ENCODE data around the gene COPG2. TPM values are rescaled to one million over a fixed set of nuclear protein-coding genes. Genes with fewer than 3 reads are reported as not detected.

Gene COPG2
- total RNA-seq, 1 donor from 2014 or later, result 27.8 TPM

DNA sequence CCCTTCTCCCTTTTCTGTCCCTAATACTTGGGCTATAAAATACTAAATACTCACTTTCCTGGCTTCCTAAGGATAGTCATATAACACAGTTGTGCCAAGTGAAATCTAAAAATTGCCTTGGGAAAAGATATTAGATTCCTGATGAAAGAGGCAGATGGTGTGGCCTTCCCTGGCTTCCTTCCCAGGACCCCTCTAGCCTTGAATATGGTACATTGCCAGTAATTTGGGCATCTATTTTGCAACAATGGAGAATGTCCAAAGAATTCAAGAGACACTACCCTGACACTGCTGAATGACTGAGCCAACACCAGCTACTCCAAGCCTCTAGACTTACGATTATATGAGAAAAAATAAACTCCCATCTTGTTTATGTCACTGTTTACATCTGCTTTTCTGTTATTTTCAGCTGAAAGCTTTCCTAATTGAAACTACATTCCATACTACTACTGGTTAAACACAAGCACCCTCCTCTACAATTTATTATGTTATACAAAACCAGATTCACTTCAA is 17.9 kb downstream of the COPG2 start:
- TF ChIP-seq, protein P1, sequence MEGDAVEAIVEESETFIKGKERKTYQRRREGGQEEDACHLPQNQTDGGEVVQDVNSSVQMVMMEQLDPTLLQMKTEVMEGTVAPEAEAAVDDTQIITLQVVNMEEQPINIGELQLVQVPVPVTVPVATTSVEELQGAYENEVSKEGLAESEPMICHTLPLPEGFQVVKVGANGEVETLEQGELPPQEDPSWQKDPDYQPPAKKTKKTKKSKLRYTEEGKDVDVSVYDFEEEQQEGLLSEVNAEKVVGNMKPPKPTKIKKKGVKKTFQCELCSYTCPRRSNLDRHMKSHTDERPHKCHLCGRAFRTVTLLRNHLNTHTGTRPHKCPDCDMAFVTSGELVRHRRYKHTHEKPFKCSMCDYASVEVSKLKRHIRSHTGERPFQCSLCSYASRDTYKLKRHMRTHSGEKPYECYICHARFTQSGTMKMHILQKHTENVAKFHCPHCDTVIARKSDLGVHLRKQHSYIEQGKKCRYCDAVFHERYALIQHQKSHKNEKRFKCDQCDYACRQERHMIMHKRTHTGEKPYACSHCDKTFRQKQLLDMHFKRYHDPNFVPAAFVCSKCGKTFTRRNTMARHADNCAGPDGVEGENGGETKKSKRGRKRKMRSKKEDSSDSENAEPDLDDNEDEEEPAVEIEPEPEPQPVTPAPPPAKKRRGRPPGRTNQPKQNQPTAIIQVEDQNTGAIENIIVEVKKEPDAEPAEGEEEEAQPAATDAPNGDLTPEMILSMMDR (conservative IDR thresholded peaks at IDR 0.05; ENCODE audit: low read depth, low read length), result no peak
- no peak overlapping the region for H3K4me3 ChIP-seq (ENCODE audit: low read depth, low read length)
- no peak for DNase-seq (ENCODE audit: low read depth)

DNA sequence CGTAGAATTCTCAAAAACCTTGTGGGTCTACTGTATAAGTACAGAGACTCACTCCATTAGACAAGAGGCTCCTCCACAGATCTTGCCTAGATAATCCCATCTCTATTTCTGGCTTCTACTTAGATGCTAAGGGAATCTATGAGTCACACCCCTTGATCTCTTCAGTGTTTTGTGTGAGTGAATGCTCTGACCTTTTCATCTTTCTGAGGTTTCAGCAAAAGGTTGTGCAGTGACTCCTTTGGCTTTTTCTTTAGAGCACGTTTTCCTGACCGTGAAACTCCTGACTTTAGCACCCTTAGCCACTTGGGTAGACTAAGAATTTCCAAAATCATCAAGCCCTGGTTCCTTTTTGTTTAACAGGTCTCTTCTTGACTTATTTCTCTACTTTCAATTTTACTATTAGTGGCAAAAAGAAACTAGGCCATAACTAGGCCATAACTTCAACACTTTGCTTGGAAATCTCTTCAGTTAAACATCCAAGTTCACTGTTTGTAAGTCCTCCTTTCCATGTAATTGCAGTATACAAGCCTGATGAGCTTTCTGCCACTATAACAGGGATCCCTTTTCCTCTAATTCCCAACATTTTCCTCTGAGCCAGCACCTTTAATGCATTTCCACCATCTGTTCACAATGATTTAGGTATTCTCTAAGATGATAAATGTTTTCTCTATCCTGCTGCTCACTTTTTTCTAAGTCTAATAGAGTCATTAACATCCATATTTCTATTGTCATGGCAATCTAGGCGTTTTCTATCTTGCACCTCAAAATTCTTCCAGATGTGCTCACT is 19.4 kb downstream of the COPG2 start:
- DNase-seq (ENCODE audit: low read depth), result no peak
- TF ChIP-seq, protein P1 (conservative IDR thresholded peaks at IDR 0.05; ENCODE audit: low read depth, low read length), result no peak
- H3K4me3 ChIP-seq (ENCODE audit: low read depth, low read length), result no peak overlapping the region

DNA sequence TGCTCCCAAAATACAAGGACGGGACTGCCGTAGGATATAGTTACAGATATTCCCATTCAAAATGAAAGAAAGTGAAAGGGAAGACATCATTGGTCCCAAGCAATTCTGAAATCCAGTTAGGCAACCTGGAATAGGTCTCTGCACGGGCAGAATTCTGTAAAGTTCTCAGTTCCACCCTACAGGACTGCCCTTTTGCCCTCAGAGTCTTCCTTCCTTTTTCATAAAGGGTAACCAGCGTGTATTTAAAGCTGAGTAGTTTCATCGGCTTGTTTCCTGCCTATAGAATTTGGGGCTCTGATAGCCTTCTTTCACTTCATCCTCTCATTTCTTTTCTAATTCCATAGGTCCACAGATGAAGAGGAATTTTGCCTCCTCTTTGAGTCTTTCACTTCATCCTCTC is 20.0 kb downstream of the COPG2 start:
- DNase-seq (ENCODE audit: low read depth), result no peak
- TF ChIP-seq, protein P1 (conservative IDR thresholded peaks at IDR 0.05; ENCODE audit: low read depth, low read length), result no peak
- H3K4me3 ChIP-seq (ENCODE audit: low read depth, low read length), result no peak overlapping the region

DNA sequence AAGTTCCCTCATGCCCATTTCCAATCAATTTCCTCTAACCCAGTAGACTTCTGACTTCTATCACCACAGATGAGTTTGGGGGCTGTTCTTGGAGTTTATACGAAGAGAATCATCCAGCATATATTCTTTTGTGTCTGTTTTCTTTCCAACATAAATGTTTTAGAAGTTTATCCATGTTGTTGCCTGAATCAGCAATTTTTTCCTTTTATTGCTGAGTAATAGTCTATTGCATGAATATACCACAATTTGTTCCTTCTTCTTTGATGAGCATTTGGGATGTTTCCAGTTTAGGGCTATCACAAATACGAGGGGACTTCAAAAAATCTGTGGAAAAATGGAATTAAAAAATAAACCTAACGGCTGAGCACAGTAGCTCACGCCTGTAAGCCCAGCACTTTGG is 26.2 kb downstream of the COPG2 start:
- TF ChIP-seq, protein P1 (conservative IDR thresholded peaks at IDR 0.05; ENCODE audit: low read depth, low read length), result no peak
- no peak overlapping the region for H3K4me3 ChIP-seq (ENCODE audit: low read depth, low read length)
- DNase-seq (ENCODE audit: low read depth), result no peak

DNA sequence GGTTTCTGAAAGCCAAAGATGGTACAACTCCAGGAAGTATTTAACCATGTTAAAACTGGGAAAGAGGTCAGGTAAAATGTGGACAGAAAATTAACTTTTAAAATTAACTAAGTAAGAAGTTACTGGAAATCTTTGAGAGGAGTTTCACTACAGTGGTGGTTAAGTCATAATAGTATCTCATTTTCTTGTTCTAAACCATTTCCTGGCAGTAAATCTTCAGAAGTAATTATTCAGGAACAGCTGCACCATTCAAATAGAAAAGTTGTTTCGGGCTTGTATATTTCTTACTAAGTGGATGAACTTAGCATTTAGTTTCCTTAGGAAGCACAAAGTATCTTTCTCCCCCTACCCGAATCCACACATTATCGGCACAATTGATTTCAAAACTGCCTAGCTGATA is 27.1 kb downstream of the COPG2 start:
- TF ChIP-seq, protein P1 (conservative IDR thresholded peaks at IDR 0.05; ENCODE audit: low read depth, low read length), result no peak
- DNase-seq (ENCODE audit: low read depth), result no peak
- H3K4me3 ChIP-seq (ENCODE audit: low read depth, low read length), result no peak overlapping the region

DNA sequence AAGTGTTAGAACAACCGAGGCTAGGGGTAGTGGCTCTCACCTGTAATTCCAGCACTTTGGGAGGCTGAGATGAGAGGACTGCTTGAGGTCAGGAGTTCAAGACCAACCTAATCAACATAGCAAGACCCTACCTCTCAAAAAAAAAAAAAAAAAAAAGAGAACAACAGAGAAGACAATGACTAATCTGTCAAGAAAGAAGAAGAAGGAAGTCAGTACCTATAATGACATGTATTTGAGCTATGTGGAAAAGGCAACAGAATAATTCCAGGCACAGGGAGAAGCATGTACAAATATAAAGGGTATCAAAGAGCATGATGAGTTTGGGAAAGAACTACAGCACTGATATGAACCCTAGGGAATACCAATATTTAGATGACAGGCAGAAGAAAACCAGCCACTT is 27.5 kb downstream of the COPG2 start:
- DNase-seq (ENCODE audit: low read depth), result no peak
- TF ChIP-seq, protein P1 (conservative IDR thresholded peaks at IDR 0.05; ENCODE audit: low read depth, low read length), result no peak
- H3K4me3 ChIP-seq (ENCODE audit: low read depth, low read length), result no peak overlapping the region

DNA sequence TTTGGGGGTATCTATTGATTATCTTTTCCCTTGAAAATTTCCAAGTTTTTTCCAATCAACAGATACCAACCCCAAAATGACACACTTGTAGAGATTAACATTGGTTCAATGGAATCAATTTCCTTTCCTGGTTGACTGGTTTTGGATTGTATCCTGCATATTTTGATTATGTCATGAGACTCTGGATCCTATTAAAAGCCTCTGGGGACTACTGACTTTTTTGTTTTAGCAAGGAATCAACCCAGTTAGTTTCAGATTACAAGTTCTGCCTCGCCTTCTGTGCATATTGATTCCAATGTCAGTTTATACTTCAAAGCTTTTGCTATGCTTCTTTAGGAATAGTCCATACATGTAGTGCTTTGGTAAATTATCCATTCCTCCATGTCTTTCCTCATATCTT is 29.2 kb downstream of the COPG2 start:
- TF ChIP-seq, protein P1 (conservative IDR thresholded peaks at IDR 0.05; ENCODE audit: low read depth, low read length), result no peak
- no peak overlapping the region for H3K4me3 ChIP-seq (ENCODE audit: low read depth, low read length)
- no peak for DNase-seq (ENCODE audit: low read depth)

Measured in epithelial cell of proximal tubule (primary cell).